CD4-positive, alpha-beta T cell treated with Interleukin-21 for 1 hour (primary cell): ENCODE data around the gene PAN3.

ENCODE experiments used
- DNase-seq: peaks from one replicate; pipeline ENCODE4 v3.0.0-alpha.2; 2020

The PAN3 gene

DNA sequence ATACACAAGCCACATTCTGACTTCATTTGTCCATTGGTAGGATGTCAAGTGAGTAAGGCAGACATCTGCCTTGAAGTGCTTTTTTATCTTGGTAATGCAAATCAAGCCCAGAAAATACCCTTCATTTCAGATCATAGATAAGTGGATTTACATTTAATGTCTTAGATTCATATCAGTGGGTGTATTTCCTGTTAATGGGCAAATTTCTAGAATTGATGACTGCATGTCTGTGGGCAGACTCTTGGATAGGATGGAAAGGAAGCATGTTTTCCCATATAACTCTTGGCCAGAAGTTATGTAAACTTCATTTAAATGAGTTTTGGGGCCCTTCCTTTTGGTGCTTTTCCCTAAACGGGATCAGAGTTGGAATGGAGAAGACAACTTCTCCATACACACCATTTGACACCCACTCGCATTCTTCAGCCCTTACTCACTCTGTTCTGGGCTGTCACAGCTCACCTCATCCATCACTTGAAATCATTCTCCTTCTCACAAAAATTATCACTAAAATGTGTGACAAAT lies 202.0 kb downstream of the PAN3 start:
- DNase-seq, result no peak

DNA sequence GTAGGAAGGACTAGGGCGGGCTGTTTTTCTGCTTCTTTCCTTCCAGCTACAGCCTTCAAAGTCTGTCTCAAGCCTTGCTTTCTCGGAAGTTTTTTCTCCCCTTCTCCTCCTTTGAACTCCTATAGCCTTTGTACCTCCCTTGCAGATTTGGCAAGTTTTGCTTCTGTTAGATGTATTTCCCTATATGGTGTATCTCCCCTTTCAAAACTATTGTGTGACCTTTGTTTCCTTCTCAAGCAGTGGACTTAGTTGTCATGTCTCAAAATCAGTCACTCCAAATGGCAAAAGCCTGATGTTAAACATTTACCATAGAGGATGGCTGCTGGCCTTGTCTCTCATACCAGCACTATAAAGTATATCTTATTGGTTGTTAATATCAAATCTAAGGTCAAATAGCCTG lies 203.9 kb downstream of the PAN3 start:
- DNase-seq, result no peak

DNA sequence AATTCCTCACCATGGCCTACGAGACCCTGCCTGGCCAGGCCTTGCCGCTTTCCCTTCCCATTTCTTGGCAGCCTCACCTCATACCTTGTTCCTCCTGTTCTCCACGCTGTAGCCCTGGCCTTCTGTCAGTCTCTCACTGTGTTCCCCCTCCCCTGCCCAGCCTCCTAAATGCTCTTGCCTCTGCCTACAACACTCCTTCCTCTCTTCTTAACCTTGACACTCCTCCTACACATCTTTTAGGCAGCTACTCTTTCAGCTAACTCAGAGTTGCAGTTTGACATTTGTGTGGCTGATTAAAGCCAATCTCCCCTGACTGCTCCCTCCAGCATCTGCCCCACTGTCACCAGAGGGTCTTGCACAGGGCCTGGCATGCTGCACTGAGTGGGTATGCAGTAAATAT lies 205.8 kb downstream of the PAN3 start:
- DNase-seq, result no peak
